ENCODE measurements around the gene EDC4.

The EDC4 gene

DNA sequence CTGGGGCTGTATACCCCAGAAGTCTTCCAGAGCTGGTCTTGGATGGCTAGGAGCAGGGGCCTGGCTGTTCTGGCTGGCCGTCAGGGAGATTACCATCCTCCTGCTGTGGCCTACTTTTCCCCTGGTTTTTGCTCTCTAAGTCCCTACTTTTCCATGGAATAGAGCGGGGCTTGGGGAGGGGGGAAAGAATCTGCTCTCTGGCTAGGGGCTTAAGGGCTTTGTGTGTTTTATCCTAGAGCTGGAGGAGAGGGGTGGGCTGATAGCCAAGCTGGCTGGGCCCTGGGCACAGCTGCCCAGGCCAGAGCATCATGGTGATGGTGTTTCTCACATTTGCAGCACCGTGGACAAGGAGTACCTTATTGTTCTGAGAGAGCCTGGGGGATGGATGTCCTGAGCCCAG is 15.5 kb downstream of the EDC4 start:
- no peaks in the 10 kb centered on the region for H3K27me3 ChIP-seq (ENCODE audit: control insufficient read depth in 1 of 2, insufficient read depth in 2 of 2, low read length in 2 of 2)
- H3K4me3 ChIP-seq (ENCODE audit: low read length in 2 of 2) = no peak overlapping the region
- H3K36me3 ChIP-seq (ENCODE audit: control insufficient read depth in 2 of 2, insufficient read depth in 2 of 2, low read length in 2 of 2) = peaks cover 3% of the 10 kb centered on the region in 2 donors
- H3K9me3 ChIP-seq (ENCODE audit: control insufficient read depth in 2 of 2, low read length in 2 of 2) = no peaks in the 10 kb centered on the region
- H3K9ac ChIP-seq (ENCODE audit: low read length in 2 of 2) = no peak overlapping the region
- peaks cover 21% of the 10 kb centered on the region for H3K4me1 ChIP-seq (ENCODE audit: control insufficient read depth, insufficient read depth, low read length)
- no peak overlapping the region for H3K27ac ChIP-seq (ENCODE audit: low read length)

DNA sequence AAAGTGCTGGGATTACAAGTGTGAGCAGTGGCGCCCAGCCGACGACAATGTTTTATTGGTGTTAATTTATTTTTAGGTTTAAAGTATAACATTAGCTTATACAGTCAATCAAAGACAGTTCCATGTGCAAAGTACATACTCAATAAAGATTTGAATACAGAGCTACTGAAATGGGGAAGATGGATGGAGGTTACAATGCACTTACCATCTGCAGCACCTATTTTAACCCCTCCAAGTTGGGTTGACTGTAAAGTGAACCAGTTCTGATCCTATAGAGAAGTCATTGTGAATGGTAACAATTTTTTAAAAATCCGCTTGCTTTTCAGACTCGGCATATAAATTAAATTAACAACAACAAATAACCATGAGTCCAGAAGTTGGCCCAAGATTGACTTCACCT is 19.5 kb downstream of the EDC4 start:
- Histone ChIP-seq H3K27me3 (ENCODE audit: control insufficient read depth in 1 of 2, insufficient read depth in 2 of 2, low read length in 2 of 2) (no peaks in the 10 kb centered on the region), H3K4me3 (ENCODE audit: low read length in 2 of 2) (peak overlapping the region; percentile 76 to 87), H3K36me3 (ENCODE audit: control insufficient read depth in 2 of 2, insufficient read depth in 2 of 2, low read length in 2 of 2) (no peaks in the 10 kb centered on the region), H3K9ac (ENCODE audit: low read length in 2 of 2) (peak overlapping the region; percentile 75 to 79), H3K4me1 (ENCODE audit: control insufficient read depth, insufficient read depth, low read length) (peaks cover 29% of the 10 kb centered on the region), H3K9me3 (ENCODE audit: control insufficient read depth in 2 of 2, low read length in 2 of 2) (no peaks in the 10 kb centered on the region), H3K27ac (ENCODE audit: low read length) (peak overlapping the region; percentile 55)

DNA sequence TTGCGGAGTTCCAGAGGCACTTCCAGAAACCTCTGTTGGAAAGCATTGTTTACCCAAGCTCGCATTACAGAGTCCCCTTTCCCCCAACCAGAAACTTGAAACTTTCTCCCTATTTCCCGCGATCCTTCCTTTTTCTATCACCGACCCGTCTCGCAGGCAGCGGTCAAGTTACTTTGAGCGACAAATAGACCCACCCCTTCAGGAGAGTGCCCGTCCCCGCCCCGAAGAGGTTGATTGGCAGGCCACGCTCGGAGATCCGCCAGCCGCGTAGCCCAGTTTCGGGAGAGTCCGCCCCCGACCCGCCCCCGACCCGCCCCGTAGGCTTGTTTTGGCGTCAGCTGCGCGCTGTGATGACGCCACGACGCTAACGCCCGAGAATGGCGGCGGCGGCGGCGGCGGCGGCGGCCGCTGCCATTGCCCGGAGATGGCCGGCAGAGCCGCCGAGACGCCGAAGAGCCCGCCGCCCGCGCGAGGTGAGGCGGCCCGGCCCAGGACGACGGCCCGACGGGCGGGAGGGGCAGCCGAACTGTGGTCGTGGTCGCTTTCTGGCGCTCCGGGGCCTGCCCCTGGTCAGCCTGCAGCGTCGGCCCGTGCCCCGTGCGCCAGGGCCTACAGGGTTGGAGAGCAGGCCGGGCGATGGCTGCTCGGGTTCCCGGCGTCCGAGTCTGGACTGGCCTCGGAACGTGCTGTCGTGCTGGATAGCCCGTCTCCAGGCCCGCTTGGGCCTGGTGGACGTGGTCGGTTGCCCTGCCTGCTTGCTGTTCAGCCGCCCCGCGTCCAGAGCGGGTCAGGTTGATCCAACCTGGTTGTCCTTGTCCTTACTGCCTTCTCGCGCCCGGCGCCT is 20.3 kb downstream of the EDC4 start, which contains the start of gene PSKH1:
Gene PSKH1 (plus strand): TSS at position 356 of the 844 bp plus-strand sequence. CDS start 15,496 bp downstream, outside the sequence.
- Histone ChIP-seq H3K4me3 (ENCODE audit: low read length in 2 of 2) (peak within 1 kb of the TSS; percentile 87 to 96), H3K9ac (ENCODE audit: low read length in 2 of 2) (peak within 1 kb of the TSS; percentile 96 to 99), H3K9me3 (ENCODE audit: control insufficient read depth in 2 of 2, low read length in 2 of 2) (no peaks in the 10 kb centered on the region), H3K4me1 (ENCODE audit: control insufficient read depth, insufficient read depth, low read length) (peaks cover 30% of the 10 kb centered on the region), H3K36me3 (ENCODE audit: control insufficient read depth in 2 of 2, insufficient read depth in 2 of 2, low read length in 2 of 2) (no peaks in the 10 kb centered on the region), H3K27me3 (ENCODE audit: control insufficient read depth in 1 of 2, insufficient read depth in 2 of 2, low read length in 2 of 2) (no peaks in the 10 kb centered on the region), H3K27ac (ENCODE audit: low read length) (peak within 1 kb of the TSS; percentile 90)

DNA sequence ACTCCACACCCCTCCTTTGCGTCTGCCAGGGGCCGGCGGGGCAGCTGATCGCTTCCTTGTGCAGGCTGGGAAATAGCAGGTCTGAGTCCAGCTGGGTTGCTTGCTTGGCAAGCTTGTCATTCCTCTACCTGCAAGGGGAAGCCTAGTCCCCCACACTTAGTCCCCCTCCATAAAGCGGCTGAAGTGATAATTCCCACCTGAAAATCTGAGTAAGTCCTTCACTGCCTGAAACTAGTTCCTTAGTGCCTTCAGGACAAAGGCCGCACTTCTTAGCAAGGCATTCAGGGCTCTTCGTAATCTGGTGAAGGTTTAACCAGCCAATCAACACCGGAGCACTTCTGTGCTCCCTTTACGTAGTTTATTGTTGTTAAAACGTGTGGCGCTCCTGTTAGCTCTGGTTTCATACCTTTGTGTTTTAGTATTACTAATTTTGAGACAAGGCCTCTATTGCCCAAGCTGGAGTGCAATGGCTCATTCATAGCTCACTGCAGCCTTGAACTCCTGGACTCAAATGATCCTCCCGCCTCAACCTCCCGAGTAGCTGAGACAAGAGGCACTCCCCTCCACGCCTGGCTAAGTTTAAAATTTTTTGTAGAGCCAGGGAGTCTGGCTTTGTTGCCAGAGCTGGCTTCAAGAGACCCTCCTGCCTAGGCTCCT is 21.0 kb downstream of the EDC4 start:
- Histone ChIP-seq H3K4me3 (ENCODE audit: low read length in 2 of 2) (peak overlapping the region; percentile 75 to 96), H3K9me3 (ENCODE audit: control insufficient read depth in 2 of 2, low read length in 2 of 2) (no peaks in the 10 kb centered on the region), H3K27ac (ENCODE audit: low read length) (peak overlapping the region; percentile 90), H3K4me1 (ENCODE audit: control insufficient read depth, insufficient read depth, low read length) (peaks cover 30% of the 10 kb centered on the region), H3K36me3 (ENCODE audit: control insufficient read depth in 2 of 2, insufficient read depth in 2 of 2, low read length in 2 of 2) (no peaks in the 10 kb centered on the region), H3K9ac (ENCODE audit: low read length in 2 of 2) (peak overlapping the region; percentile 96 to 99), H3K27me3 (ENCODE audit: control insufficient read depth in 1 of 2, insufficient read depth in 2 of 2, low read length in 2 of 2) (no peaks in the 10 kb centered on the region)

DNA sequence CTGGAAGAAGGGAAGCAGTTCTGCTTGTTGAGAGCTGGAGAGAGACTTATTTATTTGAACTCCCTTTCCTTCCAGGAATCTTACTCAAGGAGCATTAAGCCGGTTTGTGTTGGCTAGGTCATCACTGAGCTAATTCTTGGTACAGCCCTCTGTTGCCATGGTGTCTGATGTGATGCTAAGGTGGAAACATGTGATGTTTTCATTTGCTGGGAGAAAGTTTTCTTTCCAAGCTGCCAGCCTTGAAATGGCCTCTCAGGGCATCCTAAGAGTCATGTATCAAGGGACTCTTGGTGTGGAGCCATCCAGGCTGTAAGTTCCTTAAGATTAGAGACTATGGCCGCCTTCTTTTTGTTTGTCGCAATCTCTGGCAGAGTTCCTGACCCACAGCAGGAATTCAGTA is 24.4 kb downstream of the EDC4 start:
- no peaks in the 10 kb centered on the region for H3K36me3 ChIP-seq (ENCODE audit: control insufficient read depth in 2 of 2, insufficient read depth in 2 of 2, low read length in 2 of 2)
- H3K27ac ChIP-seq (ENCODE audit: low read length) = no peak overlapping the region
- no peaks in the 10 kb centered on the region for H3K9me3 ChIP-seq (ENCODE audit: control insufficient read depth in 2 of 2, low read length in 2 of 2)
- no peak overlapping the region for H3K4me3 ChIP-seq (ENCODE audit: low read length in 2 of 2)
- H3K9ac ChIP-seq (ENCODE audit: low read length in 2 of 2) = peak overlapping the region in 1 of 2 donors; percentile 6
- peaks cover 28% of the 10 kb centered on the region for H3K4me1 ChIP-seq (ENCODE audit: control insufficient read depth, insufficient read depth, low read length)
- no peaks in the 10 kb centered on the region for H3K27me3 ChIP-seq (ENCODE audit: control insufficient read depth in 1 of 2, insufficient read depth in 2 of 2, low read length in 2 of 2)

DNA sequence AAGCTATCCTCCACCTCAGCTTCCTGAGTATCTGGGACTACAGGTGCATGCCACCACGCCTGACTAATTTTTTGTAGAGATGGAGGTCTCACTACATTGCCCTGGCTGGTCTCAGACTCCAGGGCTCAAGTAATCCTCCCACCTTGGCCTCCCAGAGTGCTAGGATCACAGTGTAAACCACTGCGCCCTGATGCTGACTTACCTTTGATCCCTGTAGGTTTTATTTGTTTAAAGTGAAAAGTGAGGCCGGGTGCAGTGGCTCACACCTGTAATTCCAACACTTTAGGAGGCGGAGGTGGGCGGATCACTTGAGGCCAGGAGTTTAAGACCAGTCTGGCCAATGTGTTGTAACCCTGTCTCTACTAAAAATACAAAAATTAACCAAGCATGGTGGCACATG is 28.9 kb downstream of the EDC4 start:
- Histone ChIP-seq H3K9me3 (ENCODE audit: control insufficient read depth in 2 of 2, low read length in 2 of 2) (no peaks in the 10 kb centered on the region), H3K4me3 (ENCODE audit: low read length in 2 of 2) (no peak overlapping the region), H3K9ac (ENCODE audit: low read length in 2 of 2) (no peak overlapping the region), H3K27ac (ENCODE audit: low read length) (no peak overlapping the region), H3K36me3 (ENCODE audit: control insufficient read depth in 2 of 2, insufficient read depth in 2 of 2, low read length in 2 of 2) (peaks cover 0 to 3% of the 10 kb centered on the region in 2 donors), H3K4me1 (ENCODE audit: control insufficient read depth, insufficient read depth, low read length) (peaks cover 5% of the 10 kb centered on the region), H3K27me3 (ENCODE audit: control insufficient read depth in 1 of 2, insufficient read depth in 2 of 2, low read length in 2 of 2) (no peaks in the 10 kb centered on the region)

DNA sequence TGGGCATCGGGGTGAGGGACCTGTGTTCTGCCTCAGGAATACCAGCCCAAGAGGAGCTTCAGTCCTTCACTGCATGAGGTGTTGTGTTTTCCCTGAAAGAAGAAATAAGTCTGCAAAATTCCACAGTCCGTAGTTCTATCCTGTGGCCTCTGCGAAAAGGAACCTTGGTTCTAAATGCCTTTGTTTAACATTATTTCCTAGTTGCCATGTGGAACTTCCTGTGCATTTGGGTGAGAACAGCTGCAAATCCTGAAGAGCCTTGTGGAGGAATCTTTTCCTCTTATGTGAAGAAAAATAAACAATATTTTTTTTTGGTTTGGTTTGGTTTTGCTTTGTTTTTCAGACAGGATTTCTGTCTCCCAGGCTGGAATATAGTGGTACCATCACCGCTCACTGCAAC is 30.0 kb downstream of the EDC4 start:
- no peak overlapping the region for H3K4me3 ChIP-seq (ENCODE audit: low read length in 2 of 2)
- H3K36me3 ChIP-seq (ENCODE audit: control insufficient read depth in 2 of 2, insufficient read depth in 2 of 2, low read length in 2 of 2) = peaks cover 0 to 3% of the 10 kb centered on the region in 2 donors
- no peaks in the 10 kb centered on the region for H3K9me3 ChIP-seq (ENCODE audit: control insufficient read depth in 2 of 2, low read length in 2 of 2)
- no peak overlapping the region for H3K9ac ChIP-seq (ENCODE audit: low read length in 2 of 2)
- no peaks in the 10 kb centered on the region for H3K27me3 ChIP-seq (ENCODE audit: control insufficient read depth in 1 of 2, insufficient read depth in 2 of 2, low read length in 2 of 2)
- H3K27ac ChIP-seq (ENCODE audit: low read length) = no peak overlapping the region
- no peaks in the 10 kb centered on the region for H3K4me1 ChIP-seq (ENCODE audit: control insufficient read depth, insufficient read depth, low read length)

DNA sequence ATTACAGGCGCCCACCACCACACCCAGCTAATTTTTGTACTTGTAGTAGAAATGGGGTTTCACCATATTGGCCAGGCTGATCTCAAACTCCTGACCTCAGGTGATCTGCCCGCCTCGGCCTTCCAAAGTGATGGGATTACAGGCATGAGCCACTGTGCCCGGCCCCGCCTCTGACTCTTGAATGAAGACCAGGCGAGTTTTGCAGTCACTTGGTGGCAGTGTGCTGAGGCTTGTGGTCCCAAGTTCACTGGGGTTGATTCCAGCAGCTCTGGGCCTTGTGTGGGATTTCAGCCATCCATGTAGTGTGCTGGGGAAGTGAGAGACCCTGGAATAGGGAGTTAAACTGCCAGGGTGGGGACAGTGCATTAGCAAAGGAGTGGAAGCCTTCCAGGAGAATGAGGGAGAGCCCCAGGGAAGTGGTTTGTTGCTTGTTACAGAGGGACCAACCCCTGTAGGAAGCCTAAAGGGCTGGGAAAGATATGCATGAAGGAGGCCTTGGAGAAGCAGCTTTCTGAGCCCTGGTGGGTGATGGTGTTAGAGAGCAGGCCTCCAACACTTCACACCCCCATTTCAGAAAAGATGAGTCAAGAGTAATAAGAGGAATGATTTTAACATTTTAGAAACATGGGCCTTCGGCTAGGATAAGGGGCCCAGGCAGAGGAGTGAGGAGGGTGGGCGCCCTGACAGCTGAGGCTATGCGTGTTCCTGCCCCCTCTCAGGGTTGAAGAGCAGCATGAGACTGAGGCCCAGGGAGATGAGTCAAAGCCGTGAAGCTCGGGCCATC is 34.7 kb downstream of the EDC4 start:
- H3K4me3 ChIP-seq (ENCODE audit: low read length in 2 of 2) = no peak overlapping the region
- peaks cover 25% of the 10 kb centered on the region in 2 donors for H3K36me3 ChIP-seq (ENCODE audit: control insufficient read depth in 2 of 2, insufficient read depth in 2 of 2, low read length in 2 of 2)
- H3K9me3 ChIP-seq (ENCODE audit: control insufficient read depth in 2 of 2, low read length in 2 of 2) = no peaks in the 10 kb centered on the region
- no peaks in the 10 kb centered on the region for H3K4me1 ChIP-seq (ENCODE audit: control insufficient read depth, insufficient read depth, low read length)
- H3K9ac ChIP-seq (ENCODE audit: low read length in 2 of 2) = no peak overlapping the region
- no peak overlapping the region for H3K27ac ChIP-seq (ENCODE audit: low read length)
- no peaks in the 10 kb centered on the region for H3K27me3 ChIP-seq (ENCODE audit: control insufficient read depth in 1 of 2, insufficient read depth in 2 of 2, low read length in 2 of 2)

DNA sequence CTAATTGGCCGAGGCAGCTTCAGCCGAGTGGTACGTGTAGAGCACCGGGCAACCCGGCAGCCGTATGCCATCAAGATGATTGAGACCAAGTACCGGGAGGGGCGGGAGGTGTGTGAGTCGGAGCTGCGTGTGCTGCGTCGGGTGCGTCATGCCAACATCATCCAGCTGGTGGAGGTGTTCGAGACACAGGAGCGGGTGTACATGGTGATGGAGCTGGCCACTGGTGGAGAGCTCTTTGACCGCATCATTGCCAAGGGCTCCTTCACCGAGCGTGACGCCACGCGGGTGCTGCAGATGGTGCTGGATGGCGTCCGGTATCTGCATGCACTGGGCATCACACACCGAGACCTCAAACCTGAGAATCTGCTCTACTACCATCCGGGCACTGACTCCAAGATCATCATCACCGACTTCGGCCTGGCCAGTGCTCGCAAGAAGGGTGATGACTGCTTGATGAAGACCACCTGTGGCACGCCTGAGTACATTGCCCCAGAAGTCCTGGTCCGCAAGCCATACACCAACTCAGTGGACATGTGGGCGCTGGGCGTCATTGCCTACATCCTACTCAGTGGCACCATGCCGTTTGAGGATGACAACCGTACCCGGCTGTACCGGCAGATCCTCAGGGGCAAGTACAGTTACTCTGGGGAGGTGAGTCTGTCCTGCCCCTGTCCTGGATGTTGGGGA is 36.3 kb downstream of the EDC4 start:
- Histone ChIP-seq H3K27ac (ENCODE audit: low read length) (no peak overlapping the region), H3K27me3 (ENCODE audit: control insufficient read depth in 1 of 2, insufficient read depth in 2 of 2, low read length in 2 of 2) (no peaks in the 10 kb centered on the region), H3K36me3 (ENCODE audit: control insufficient read depth in 2 of 2, insufficient read depth in 2 of 2, low read length in 2 of 2) (peaks cover 23 to 25% of the 10 kb centered on the region in 2 donors), H3K9ac (ENCODE audit: low read length in 2 of 2) (no peak overlapping the region), H3K4me1 (ENCODE audit: control insufficient read depth, insufficient read depth, low read length) (no peaks in the 10 kb centered on the region), H3K9me3 (ENCODE audit: control insufficient read depth in 2 of 2, low read length in 2 of 2) (no peaks in the 10 kb centered on the region), H3K4me3 (ENCODE audit: low read length in 2 of 2) (no peak overlapping the region)

DNA sequence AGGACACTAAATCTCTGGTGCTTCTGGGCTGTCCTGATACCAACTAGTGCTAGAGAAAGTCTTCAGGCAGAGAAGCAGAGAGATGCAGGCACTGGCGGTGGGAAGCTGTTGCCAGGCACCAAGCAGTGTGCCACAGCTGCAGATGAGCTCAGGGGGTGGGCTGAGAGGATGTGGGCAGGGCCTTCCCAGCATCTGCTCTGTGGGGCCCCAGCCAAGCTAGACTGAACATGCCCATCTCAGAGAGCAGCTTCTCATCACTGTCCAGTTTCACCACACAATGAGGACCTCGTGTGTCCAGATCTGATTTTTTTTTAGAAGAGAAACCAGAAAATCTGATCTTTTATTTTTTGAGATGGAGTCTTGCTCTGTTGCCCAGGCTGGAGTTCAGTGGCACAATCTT is 37.3 kb downstream of the EDC4 start:
- Histone ChIP-seq H3K27ac (ENCODE audit: low read length) (no peak overlapping the region), H3K4me1 (ENCODE audit: control insufficient read depth, insufficient read depth, low read length) (no peaks in the 10 kb centered on the region), H3K36me3 (ENCODE audit: control insufficient read depth in 2 of 2, insufficient read depth in 2 of 2, low read length in 2 of 2) (peaks cover 23 to 25% of the 10 kb centered on the region in 2 donors), H3K9ac (ENCODE audit: low read length in 2 of 2) (no peak overlapping the region), H3K27me3 (ENCODE audit: control insufficient read depth in 1 of 2, insufficient read depth in 2 of 2, low read length in 2 of 2) (no peaks in the 10 kb centered on the region), H3K4me3 (ENCODE audit: low read length in 2 of 2) (no peak overlapping the region), H3K9me3 (ENCODE audit: control insufficient read depth in 2 of 2, low read length in 2 of 2) (no peaks in the 10 kb centered on the region)
